ENCODE results near the gene TUBB1.

TUBB1 gene

DNA sequence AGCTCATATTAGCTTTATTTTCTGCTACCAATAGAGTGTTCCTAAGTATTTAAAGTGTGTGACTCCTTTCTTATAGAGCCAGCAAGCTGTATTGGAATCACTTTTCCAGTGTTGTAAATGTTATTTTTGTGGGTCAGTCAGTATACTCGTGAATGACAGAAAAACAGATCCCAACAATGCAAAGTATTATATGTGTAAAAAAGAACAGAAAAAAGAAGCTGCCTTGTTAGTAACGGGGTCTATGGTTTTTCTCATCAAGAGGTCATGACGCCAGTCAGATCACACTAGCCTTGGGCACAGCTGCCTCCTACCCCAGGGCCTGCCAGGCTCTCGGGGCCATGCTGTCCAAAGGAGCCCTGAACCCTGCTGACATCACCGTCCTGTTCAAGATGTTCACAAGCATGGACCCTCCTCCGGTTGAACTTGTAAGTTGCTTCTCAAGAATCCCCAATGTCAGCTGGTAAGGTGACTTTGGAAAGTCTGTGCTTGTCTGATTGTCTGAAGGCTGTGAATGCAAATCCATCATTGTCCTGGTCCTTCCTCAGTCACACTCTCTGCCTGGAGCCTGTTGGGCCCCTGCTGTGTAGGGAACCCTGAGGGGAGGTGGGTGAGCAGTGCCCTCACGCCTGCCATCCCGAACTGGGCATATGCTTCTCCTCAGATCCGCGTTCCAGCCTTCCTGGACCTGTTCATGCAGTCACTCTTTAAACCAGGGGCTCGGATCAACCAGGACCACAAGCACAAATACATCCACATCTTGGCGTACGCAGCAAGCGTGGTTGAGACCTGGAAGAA, 28.4 kb upstream of the TUBB1 start:
- no peak for DNase-seq

GRCh38 chr20:58991715-58992114, 27.5 kb upstream of the TUBB1 start:
- DNase-seq: no peak

DNA sequence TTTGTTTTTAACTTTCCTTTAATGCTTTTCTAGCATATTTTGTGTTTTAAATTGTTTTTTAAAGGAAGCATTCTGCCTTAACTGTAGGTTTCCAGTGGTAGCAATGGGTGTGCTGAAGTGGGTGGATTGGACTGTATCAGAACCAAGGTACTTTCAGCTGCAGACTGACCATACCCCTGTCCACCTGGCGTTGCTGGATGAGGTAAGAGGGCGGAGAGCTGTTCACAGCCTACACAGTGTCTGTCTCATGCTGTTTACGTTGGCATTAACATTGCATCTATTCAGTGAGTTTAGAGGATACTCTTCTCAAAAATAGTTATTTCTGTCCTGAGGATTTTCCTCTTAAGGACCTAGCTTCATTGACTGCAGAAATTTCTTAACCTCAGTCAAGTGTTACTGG, 26.3 kb upstream of the TUBB1 start:
- DNase-seq: no peak

- DNase-seq: no peak
These were observed 25.6 kb upstream of the TUBB1 start for GRCh38 chr20:58993332-58994248.

DNA sequence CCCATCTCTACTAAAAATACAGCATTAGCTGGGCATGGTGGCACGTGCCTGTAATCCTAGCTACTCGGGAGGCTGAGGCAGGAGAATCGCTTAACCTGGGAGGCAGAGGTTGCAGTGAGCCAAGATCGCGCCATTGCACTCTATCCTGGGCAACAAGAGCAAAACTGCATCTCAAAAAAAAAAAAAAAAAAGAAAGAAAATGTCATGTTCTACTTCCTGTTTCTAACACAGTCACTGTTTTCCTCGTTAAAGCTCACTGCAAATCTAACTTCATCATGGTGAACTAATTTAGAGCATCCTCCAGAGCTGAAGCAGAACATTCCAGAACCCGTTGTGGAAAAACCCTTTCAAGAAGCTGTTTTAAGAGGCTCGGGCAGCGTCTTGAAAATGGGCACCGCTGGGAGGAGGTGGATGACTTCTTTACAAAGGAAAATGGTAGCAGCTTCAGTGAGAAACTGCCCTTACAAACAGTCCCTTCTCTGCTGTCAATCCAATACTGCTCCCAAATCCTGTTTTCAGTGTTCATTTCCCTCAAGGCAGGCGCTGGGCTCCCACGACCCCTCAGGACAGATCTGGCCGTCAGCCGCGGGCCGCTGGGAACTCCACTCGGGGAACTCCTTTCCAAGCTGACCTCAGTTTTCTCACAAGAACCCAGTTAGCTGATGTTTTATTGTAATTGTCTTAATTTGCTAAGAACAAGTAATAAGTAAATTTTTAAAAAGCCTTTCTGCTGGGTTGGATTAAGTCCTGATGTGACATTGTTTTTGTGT, 24.7 kb upstream of the TUBB1 start:
- no peak for DNase-seq

DNA sequence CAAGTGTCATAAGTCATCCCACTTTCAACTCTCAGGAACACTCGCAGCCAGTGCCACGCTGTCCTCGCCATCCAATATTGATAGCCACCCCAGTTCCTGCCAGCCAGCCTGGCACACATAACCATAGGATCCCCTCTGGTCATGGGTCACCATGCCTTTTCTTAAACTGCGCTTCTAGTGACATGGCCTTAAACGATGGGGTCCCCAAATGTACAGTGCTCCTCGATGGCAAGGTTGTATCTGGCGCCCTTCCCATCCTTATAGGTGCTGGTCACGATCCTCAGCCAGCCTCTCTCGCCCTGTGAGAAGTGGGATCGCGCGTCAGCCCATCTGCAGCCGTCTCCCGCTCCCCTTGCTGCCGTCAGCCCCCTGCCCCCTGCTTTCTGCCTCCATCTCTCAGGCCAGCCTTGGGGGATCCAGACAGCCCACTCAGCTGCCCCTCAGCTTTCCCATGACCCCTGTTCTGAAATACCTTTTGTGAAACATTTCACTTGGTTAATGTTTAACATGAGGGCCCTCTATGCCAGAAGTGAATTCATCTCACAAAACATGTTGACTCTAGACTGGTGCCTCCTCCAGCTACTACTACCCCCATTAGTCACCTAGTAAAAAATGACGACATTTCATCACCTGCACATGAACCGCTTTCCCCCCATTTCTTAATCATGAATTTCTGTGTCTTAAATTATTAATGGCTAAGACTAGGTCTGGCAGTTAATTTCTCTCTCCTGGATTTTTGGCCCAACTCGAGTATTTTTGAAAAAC, 23.6 kb upstream of the TUBB1 start:
- DNase-seq: no peak

GRCh38 chr20:58996226-58996611, 23.0 kb upstream of the TUBB1 start:
- DNase-seq: no peak

GRCh38 chr20:58997141-58997770, 22.0 kb upstream of the TUBB1 start:
- DNase-seq: no peak

- no peak for DNase-seq
These were observed 20.6 kb upstream of the TUBB1 start for GRCh38 chr20:58998656-58999055.

DNA sequence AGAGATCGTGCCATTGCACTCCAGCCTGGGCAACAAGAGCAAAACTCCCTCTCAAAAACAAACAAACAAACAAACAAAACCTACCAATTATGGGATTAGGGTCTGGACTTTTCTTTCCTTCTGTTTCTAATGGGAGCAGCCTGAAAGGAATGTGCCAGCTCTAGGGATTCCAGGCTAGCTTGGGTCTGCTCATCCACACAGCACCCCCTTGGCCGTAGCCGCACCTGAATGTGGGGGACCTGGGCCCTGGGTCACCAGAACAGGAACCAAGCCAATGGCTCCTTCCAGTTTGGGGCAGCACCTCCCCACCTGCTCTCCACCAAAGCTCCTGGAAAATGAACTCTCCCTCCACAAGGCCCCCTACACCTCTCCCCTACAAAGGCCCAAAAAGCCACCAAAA, 18.9 kb upstream of the TUBB1 start:
- DNase-seq: no peak

DNA sequence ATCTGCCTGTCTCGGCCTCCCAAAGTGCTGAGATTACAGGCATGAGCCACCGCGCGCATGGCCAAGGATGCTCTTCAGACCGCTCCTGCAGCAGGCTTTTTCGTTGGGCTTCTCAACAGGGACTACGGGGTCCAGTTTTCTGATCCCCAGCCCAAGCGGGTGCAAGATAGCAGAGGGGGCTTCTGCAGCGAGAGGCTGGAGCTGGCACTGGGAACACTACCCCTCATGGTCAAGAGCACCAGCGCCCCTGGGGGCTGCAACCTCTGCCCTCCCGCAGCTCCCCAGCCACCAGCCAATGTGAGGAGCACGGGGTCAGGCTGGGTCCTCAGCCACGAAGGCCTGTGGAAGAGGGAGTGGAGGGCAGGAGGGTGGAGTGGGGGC, 18.2 kb upstream of the TUBB1 start:
- DNase-seq: no peak

- DNase-seq: no peak
These were observed 17.6 kb upstream of the TUBB1 start for GRCh38 chr20:59001449-59002171.

DNA sequence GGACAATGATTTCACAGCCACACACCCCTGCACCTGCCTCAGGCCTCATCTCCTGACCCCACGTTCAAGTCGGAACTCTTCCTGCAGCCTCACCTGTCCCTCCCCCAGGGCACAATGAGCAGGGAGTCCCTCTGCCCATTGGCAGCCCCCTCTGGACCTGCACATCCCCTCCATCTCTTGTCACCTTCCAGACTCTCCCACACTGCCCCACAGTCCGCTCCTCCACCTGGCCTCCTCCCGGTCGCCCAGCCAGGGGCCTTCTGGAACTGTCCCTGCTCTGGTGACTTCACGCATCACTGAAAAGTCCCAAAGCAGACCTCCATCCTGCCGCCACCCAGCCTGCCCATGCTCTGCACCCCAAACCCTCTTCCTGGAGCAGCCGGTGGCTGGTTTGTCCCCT, 16.8 kb upstream of the TUBB1 start:
- no peak for DNase-seq

DNA sequence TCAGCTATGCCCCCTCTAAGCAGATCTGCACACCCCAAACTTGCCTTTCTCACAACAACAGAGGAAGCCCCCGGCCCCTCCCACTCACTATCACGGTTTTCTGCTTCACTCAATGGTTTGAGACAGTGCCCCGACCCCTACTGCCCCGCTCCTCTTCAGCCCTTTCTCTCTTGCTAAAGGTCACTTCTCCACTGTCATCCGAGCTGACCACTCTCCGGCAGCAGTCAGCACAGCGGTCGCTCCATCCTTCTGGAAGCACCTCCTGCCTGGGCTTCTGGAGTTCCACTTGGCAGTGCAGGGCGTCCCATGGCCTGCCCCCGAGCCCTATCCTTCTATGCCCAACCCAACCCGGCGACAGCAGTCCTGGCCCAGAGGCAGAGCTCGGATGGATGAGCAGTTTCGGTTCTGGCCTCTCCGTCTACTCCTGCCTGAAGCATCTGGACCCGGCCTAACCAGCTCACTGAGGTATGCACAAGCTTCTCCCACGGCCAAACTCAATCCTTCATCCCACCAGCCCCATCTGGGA, 16.3 kb upstream of the TUBB1 start:
- no peak for DNase-seq

GRCh38 chr20:59003836-59004492, 15.3 kb upstream of the TUBB1 start:
- DNase-seq: no peak

- peak; percentile 49 for DNase-seq
These were observed 14.8 kb upstream of the TUBB1 start for GRCh38 chr20:59004493-59004762.

DNA sequence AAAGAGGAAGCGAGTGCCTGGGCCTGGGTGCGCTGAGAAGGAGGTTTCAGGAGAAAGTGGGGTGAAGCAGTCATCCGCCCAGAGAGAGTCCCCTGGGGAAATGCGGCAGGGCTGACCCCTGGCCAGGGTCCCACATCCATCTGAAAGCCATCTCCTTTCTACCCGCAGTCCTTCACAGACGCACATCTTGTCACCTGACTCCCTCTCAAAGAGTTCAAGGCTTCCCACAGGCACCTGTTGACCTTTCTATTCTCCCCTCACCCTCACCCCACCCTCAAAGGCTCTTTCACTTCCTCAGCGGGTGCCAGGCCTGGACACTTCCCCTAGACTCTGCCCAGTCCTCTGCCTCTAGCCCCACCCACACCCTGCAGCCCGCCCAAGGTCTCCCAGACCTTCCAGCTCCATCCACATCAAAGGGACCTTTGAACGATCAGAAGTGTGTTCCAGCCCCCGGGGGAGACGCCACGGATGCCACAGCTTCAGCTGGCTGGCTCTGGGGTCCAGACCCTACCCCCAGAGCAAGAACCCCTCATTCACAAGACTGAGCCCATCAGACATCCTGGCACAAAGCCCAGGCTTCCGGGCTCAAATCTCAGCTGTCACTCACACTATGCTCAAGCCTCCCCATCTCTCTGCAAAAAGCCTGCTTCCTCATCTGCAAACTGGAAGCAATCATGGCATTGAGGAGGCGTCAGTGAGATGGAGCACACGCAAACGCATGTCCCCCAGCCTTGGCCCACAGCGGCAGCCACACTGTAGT, 14.3 kb upstream of the TUBB1 start:
- DNase-seq: peak; percentile 29

DNA sequence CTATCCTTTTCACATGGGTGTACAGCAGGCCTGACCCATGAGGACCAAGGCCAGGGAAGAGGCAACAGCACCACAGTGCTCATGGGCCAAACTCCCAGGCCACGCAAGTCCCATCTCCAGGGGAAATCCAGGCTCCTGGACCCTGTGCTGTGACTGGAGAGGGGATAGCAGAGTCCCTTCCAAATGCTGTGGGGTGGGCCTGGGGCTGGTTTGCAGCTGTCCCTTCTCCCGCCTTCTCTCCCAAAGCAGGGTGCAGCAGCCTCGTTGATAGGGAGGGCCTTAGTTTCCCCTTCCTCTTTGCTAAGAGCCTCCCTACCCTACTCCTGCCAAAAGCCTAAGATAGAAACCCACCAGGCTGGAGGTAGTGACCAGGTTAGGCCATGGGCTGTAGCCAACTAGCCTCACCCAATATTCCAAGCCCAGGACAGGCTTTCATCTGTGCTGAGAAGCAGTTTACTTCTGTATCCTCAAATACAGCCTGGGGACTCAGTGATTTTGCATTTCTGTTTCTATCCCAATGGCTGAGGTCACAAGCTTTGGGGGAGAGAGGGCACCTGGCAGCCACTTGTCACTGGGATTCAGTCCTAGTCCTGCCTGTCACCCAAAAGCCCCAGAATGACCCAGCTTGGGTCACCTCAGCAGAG, 13.6 kb upstream of the TUBB1 start:
- no peak for DNase-seq

DNA sequence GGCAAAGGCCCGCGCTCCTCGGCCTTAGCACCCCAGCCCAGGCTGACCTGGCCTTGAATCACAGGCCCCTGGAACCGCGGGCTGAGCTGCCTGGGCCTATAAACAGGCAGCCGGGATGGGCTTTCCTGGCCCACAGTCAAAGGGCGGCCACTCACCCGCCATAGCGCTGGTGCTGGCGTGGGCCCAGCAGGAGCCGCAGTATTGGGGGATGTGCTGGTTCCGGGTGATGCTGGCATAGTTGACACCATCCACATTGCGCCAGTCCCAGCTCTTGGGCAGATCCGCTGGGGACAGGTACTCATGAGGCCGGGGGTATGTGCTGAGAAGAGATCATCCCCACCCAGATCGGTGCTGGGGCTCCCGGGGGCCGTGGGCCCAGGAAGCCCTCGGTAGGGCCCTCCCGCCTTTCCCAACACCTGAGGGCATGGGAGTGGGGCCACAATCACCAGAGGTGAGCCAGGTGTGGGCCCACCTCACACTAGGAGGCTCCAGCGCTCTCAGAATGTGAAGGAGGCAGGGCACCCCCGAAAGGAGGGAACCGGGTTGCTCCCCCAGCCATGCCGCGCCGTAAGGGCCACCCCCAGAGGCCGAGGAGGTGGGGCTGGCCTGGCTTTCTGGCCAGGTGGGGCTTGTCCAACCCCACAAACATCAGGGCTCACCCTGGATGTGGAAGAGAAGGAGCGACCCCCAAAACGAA, 12.9 kb upstream of the TUBB1 start:
- DNase-seq: no peak

Data from activated CD8-positive, alpha-beta memory T cell treated with anti-CD3 and anti-CD28 coated beads, Interleukin-2, amount 50 U/mL, for 4 hours (primary cell).